Mucosa of descending colon (tissue), 3 donors: ENCODE results near the gene IRF8. TPM values are rescaled to one million over a fixed set of nuclear protein-coding genes. Genes with fewer than 3 reads are reported as not detected.

Experiments
- ATAC-seq: fragments of 200-7000 bp; cut with Tn5 transposase; one replicate; pipeline ENCODE4 v1.9.1; 2020; ENCODE audit warnings: mild to moderate bottlenecking, moderate library complexity
- DNase-seq, 3 donors: peaks; one replicate each; pipeline ENCODE4 v3.0.0-alpha.2; 2020
- H3K36me3 ChIP-seq: fragments of 200-600 bp; one replicate; pipeline ENCODE4 v1.8.0; 2021; ENCODE audit warnings: low read depth, mild to moderate bottlenecking
- H3K4me1 ChIP-seq: fragments of 200-600 bp; one replicate; pipeline ENCODE4 v1.8.0; 2021; ENCODE audit warnings: low read depth, mild to moderate bottlenecking
- H3K4me3 ChIP-seq: fragments of 200-600 bp; one replicate; pipeline ENCODE4 v1.8.0; 2021; ENCODE audit warnings: mild to moderate bottlenecking
- H3K9me3 ChIP-seq: fragments of 200-600 bp; one replicate; pipeline ENCODE4 v1.8.0; 2021; ENCODE audit warnings: mild to moderate bottlenecking
- CTCF ChIP-seq: fragments of 200-600 bp; IDR thresholded peaks from one replicate; pipeline ENCODE4 v1.8.0; 2022; ENCODE audit warnings: antibody characterized with exemption, mild to moderate bottlenecking
- intact Hi-C, 2 donors: fragments of 100-400 bp; cut with DNase I in 1 of 2; cut with micrococcal nuclease in 1 of 2; formaldehyde crosslinking; loops; one replicate each; pipeline versions ENCODE4 v1.11.0 to v1.11.1; 2022; cut with DNase I, micrococcal nuclease
- total RNA-seq, 3 donors: library from RNA; stranded (reverse); fragmentation: NEBNext Ultra II Directional in 2 of 3; extraction: Animal tissue kit (Norgen Biotek cat#: 25700) in 2 of 3; gene quantifications; one replicate each; pipeline versions ENCODE4 v1.2.1 to v1.2.4, GENCODE V29; 2021 to 2023
- donor health status: DM: no; HTN: no; CAD: no; lungs with moderate emphysema.
- donor health status: DM: no; HTN: no; CAD: no.
- donor health status: DM: no; HTN: yes; CAD: no.

The IRF8 gene
- total RNA-seq, 3 donors from 2014 or later = 28.8 to 55.8 (median 36.5) TPM

- no peak overlapping the region for H3K4me3 ChIP-seq
- ATAC-seq (peak; percentile 89), DNase-seq (no peak)
- peaks cover 7% of the 10 kb centered on the region for H3K4me1 ChIP-seq
- no peak for TF ChIP-seq CTCF
- intact Hi-C loops = loop anchor here in 1 of 2 donors (10.0 kb wide), 1 partner anchor 94 kb away; no protein-coding TSS in a partner anchor
- H3K9me3 ChIP-seq = no peaks in the 10 kb centered on the region
- H3K36me3 ChIP-seq = no peaks in the 10 kb centered on the region
Observed at GRCh38 chr16:85891033-85891775, 7.8 kb upstream of the IRF8 start.

- no peaks in the 10 kb centered on the region for H3K36me3 ChIP-seq
- no peak overlapping the region for H3K4me3 ChIP-seq
- TF ChIP-seq CTCF = no peak
- ATAC-seq = peak; percentile 76
- intact Hi-C loops = loop anchor here in 1 of 2 donors (10.0 kb wide), 1 partner anchor 93 kb away; no protein-coding TSS in a partner anchor
- H3K4me1 ChIP-seq = peaks cover 7% of the 10 kb centered on the region
- no peaks in the 10 kb centered on the region for H3K9me3 ChIP-seq
- DNase-seq = peak in 1 of 3 donors; percentile 62
Observed at GRCh38 chr16:85891776-85892166, 7.2 kb upstream of the IRF8 start.

- Histone ChIP-seq H3K9me3 (no peaks in the 10 kb centered on the region), H3K4me1 (peaks cover 10% of the 10 kb centered on the region), H3K36me3 (peaks cover 5% of the 10 kb centered on the region), H3K4me3 (no peak overlapping the region)
- no peak for TF ChIP-seq CTCF
- intact Hi-C loops = loop anchor here in 1 of 2 donors (10.0 kb wide), 1 partner anchor 92 kb away; no protein-coding TSS in a partner anchor
- ATAC-seq (no peak), DNase-seq (no peak)
Observed at GRCh38 chr16:85892760-85893159, 6.2 kb upstream of the IRF8 start.

GRCh38 chr16:85894266-85894665 lies 4.7 kb upstream of the IRF8 start:
- Histone ChIP-seq H3K4me1 (peaks cover 17% of the 10 kb centered on the region), H3K4me3 (no peak overlapping the region), H3K9me3 (no peaks in the 10 kb centered on the region), H3K36me3 (peaks cover 5% of the 10 kb centered on the region)
- ATAC-seq (peak; percentile 49), DNase-seq (peak in 2 of 3 donors; percentile 69 to 71)
- TF ChIP-seq CTCF = no peak
- intact Hi-C loops = loop anchor here in 1 of 2 donors (10.0 kb wide), 1 partner anchor 91 kb away; no protein-coding TSS in a partner anchor

GRCh38 chr16:85897382-85897781 lies 1.6 kb upstream of the IRF8 start:
- ATAC-seq = no peak
- DNase-seq = no peak
- no peak overlapping the region for H3K4me3 ChIP-seq

More at GRCh38 chr16:85897382-85897781, 1.6 kb upstream of the IRF8 start:
- Histone ChIP-seq H3K9me3 (no peaks in the 10 kb centered on the region), H3K36me3 (peaks cover 5% of the 10 kb centered on the region), H3K4me1 (peaks cover 19% of the 10 kb centered on the region)
- TF ChIP-seq CTCF = no peak
- intact Hi-C loops = loop anchor here in 1 of 2 donors (10.0 kb wide), 1 partner anchor 87 kb away; no protein-coding TSS in a partner anchor
